ENCODE results near the gene PARD3. TPM values are rescaled to one million over a fixed set of nuclear protein-coding genes. Genes with fewer than 3 reads are reported as not detected.

The PARD3 gene
- total RNA-seq, 3 donors from 2014 or later (not counting 1 experiment from before 2014, with no cell fraction given): 0.14 to 0.49 (median 0.38) TPM

- WGBS (ENCODE audit: insufficient coverage): 90% methylated on average over 11 of the region's 11 CpGs
These were observed 733.1 kb downstream of the PARD3 start for GRCh38 chr10:34081948-34082347.

GRCh38 chr10:34081347-34081743 lies 733.8 kb downstream of the PARD3 start:
- 52% methylated on average over 6 of the region's 6 CpGs for WGBS (ENCODE audit: insufficient coverage)
- Histone ChIP-seq H3K4me1 (ENCODE audit: control insufficient read depth, insufficient read depth, low read length) (no peaks in the 10 kb centered on the region), H3K27ac (ENCODE audit: low read length) (no peak overlapping the region), H3K9me3 (ENCODE audit: control insufficient read depth, insufficient read depth, low read length) (peaks cover 4% of the 10 kb centered on the region), H3K4me3 (ENCODE audit: low read length) (no peak overlapping the region), H3K36me3 (ENCODE audit: control insufficient read depth, insufficient read depth, low read length) (no peaks in the 10 kb centered on the region), H3K27me3 (ENCODE audit: control insufficient read depth, insufficient read depth, low read length) (no peaks in the 10 kb centered on the region)
- TF ChIP-seq CTCF (IDR thresholded peaks at IDR 0.05): no peak
- intact Hi-C loops (cut with micrococcal nuclease): no loop called here
- DNase-seq (no peak), ATAC-seq (no peak)
- Mint-ChIP-seq H3K4me3 (no peak overlapping the region), H3K9me3 (peaks cover 0 to 3% of the 10 kb centered on the region in 2 donors), H3K4me1 (no peaks in the 10 kb centered on the region), H3K27me3 (ENCODE audit: low read depth in 2 of 2) (peaks cover 0 to 3% of the 10 kb centered on the region in 2 donors), H3K36me3 (no peaks in the 10 kb centered on the region), H3K27ac (no peak overlapping the region)

More at GRCh38 chr10:34081948-34082347, 733.1 kb downstream of the PARD3 start:
- Histone ChIP-seq H3K9me3 (ENCODE audit: control insufficient read depth, insufficient read depth, low read length) (peaks cover 2% of the 10 kb centered on the region), H3K27me3 (ENCODE audit: control insufficient read depth, insufficient read depth, low read length) (no peaks in the 10 kb centered on the region), H3K4me1 (ENCODE audit: control insufficient read depth, insufficient read depth, low read length) (no peaks in the 10 kb centered on the region), H3K36me3 (ENCODE audit: control insufficient read depth, insufficient read depth, low read length) (no peaks in the 10 kb centered on the region), H3K27ac (ENCODE audit: low read length) (no peak overlapping the region), H3K4me3 (ENCODE audit: low read length) (no peak overlapping the region)
- ATAC-seq (no peak), DNase-seq (no peak)
- intact Hi-C loops (cut with micrococcal nuclease): no loop called here
- peaks cover 0 to 5% of the 10 kb centered on the region in 2 donors for H3K9me3 Mint-ChIP-seq
- H3K36me3 Mint-ChIP-seq: no peaks in the 10 kb centered on the region
- H3K27me3 Mint-ChIP-seq (ENCODE audit: low read depth in 2 of 2): peaks cover 0 to 3% of the 10 kb centered on the region in 2 donors
- no peak for TF ChIP-seq CTCF (IDR thresholded peaks at IDR 0.05)
- H3K4me3 Mint-ChIP-seq: no peak overlapping the region
- H3K27ac Mint-ChIP-seq: no peak overlapping the region
- H3K4me1 Mint-ChIP-seq: no peaks in the 10 kb centered on the region

GRCh38 chr10:34080485-34081346 lies 734.4 kb downstream of the PARD3 start:
- Histone ChIP-seq H3K9me3 (ENCODE audit: control insufficient read depth, insufficient read depth, low read length) (peaks cover 5% of the 10 kb centered on the region), H3K4me1 (ENCODE audit: control insufficient read depth, insufficient read depth, low read length) (no peaks in the 10 kb centered on the region), H3K36me3 (ENCODE audit: control insufficient read depth, insufficient read depth, low read length) (no peaks in the 10 kb centered on the region), H3K27ac (ENCODE audit: low read length) (no peak overlapping the region), H3K4me3 (ENCODE audit: low read length) (no peak overlapping the region), H3K27me3 (ENCODE audit: control insufficient read depth, insufficient read depth, low read length) (no peaks in the 10 kb centered on the region)
- no peak for DNase-seq
- no peak overlapping the region for H3K27ac Mint-ChIP-seq
- H3K9me3 Mint-ChIP-seq: no peaks in the 10 kb centered on the region
- H3K4me3 Mint-ChIP-seq: no peak overlapping the region
- no peaks in the 10 kb centered on the region for H3K4me1 Mint-ChIP-seq
- intact Hi-C loops (cut with micrococcal nuclease): no loop called here
- ATAC-seq: no peak
- no peak for TF ChIP-seq CTCF (IDR thresholded peaks at IDR 0.05)
- H3K27me3 Mint-ChIP-seq (ENCODE audit: low read depth in 2 of 2): peaks cover 0 to 3% of the 10 kb centered on the region in 2 donors
- WGBS (ENCODE audit: insufficient coverage): 90% methylated on average over 16 of the region's 16 CpGs
- no peaks in the 10 kb centered on the region for H3K36me3 Mint-ChIP-seq
